Stimulated activated CD4-positive, alpha-beta T cell treated with anti-CD3 and anti-CD28 coated beads, Interleukin-4, amount 100 ng/mL, for 4 hours (primary cell): Measurements from ENCODE around the gene ZNF484.
"Not testable (repeated sequence)": the region's sequence is repeated elsewhere in the genome, so short reads cannot be mapped to it uniquely, and the experiment has no call there.

Experiments used
- DNase-seq, 2 experiments: peaks; one replicate each; pipeline ENCODE4 v3.0.0-alpha.2; 2020

The ZNF484 gene

GRCh38 chr9:92857236-92857635, 20.6 kb downstream of the ZNF484 start:
- no peak for DNase-seq

GRCh38 chr9:92853716-92854115, 24.1 kb downstream of the ZNF484 start:
- no peak for DNase-seq

- DNase-seq: no peak
These were observed 26.9 kb downstream of the ZNF484 start for GRCh38 chr9:92850898-92851297.

- DNase-seq: not testable (repeated sequence)
These were observed 29.1 kb downstream of the ZNF484 start for GRCh38 chr9:92848740-92849139.

DNA sequence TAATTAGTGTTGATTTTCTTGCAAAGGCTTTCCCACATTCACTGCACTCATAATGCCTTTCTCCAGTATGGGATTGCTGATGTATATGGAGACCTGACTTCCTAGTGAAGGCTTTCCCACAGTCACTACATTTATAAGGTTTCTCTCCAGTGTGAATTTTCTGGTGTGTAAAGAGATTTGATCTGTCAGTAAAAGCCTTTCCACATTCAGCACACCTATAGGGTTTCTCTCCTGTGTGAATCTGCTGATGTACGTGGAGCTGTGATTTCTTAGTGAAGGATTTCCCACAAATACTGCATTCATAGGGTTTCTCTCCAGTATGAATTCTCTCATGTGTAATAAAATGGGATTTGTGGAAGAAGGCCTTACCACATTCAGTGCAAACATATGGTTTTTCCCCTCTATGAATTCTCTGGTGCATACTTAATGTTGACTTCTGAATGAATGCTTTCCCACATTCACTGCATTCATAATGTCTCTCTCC, 31.1 kb downstream of the ZNF484 start:
- no peak for DNase-seq

GRCh38 chr9:92838411-92838810, 39.4 kb downstream of the ZNF484 start:
- DNase-seq: not testable (repeated sequence)

DNA sequence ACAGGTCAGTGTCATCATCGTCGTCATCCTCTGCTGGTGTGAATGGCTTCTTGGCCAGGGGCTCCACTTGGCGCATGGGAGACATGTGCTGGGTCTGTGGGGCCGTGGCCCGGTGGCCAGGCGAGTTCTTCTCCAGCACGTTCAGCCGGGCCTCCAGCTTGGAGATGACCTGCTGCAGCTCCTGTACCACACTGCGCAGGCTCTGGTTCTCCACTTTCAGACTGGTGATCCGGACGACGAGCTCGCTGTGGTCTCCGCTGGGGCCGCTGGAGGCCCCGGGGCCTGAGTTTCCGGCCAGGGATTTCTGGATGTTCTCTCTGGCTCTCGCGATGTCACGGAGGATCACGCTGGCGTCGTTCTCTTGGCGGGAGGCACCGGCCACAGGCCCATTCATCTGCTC, 40.6 kb downstream of the ZNF484 start:
- no peak for DNase-seq

DNA sequence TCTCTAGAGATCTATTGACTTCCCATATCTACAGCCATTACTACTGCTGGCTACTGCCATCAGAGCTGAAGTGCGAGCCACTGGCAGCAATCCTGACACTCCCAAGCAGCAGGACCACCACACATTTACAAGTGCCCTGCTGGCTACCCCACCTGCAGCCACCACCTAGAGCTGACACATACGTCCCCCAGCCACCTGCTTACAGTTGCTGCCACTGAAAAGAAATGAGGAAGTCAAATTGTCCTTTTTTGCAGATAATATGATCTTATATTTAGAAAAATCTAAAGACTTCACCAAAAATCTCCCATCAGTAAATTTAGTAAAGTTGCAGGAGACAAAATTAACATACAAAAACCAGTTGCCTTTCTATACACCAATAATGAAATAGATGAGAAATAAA, 48.4 kb downstream of the ZNF484 start:
- DNase-seq: no peak

GRCh38 chr9:92825065-92825464, 52.8 kb downstream of the ZNF484 start:
- DNase-seq: not testable (repeated sequence)

DNA sequence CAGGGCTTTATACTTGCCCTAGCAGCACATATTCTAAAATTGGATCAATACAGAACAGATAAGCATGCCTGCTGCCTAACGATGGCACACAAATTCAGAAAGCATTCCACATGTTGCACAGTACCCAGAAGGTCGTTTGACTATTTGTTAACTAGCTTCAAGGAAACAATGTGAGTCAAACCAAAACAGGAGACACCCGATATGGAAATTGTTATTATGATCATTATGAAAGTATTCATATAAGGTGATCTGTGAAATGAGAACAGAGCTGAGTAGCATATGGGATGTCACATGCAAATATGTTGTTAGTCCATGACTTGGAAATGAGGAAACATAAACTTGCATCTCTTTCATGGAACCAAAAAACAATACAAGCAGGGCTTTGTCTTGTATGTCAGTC, 56.9 kb downstream of the ZNF484 start:
- DNase-seq: no peak

- DNase-seq: not testable (repeated sequence)
These were observed 57.9 kb downstream of the ZNF484 start for GRCh38 chr9:92819898-92820297.

GRCh38 chr9:92809629-92810326, 68.1 kb downstream of the ZNF484 start:
- DNase-seq: not testable (repeated sequence)

DNA sequence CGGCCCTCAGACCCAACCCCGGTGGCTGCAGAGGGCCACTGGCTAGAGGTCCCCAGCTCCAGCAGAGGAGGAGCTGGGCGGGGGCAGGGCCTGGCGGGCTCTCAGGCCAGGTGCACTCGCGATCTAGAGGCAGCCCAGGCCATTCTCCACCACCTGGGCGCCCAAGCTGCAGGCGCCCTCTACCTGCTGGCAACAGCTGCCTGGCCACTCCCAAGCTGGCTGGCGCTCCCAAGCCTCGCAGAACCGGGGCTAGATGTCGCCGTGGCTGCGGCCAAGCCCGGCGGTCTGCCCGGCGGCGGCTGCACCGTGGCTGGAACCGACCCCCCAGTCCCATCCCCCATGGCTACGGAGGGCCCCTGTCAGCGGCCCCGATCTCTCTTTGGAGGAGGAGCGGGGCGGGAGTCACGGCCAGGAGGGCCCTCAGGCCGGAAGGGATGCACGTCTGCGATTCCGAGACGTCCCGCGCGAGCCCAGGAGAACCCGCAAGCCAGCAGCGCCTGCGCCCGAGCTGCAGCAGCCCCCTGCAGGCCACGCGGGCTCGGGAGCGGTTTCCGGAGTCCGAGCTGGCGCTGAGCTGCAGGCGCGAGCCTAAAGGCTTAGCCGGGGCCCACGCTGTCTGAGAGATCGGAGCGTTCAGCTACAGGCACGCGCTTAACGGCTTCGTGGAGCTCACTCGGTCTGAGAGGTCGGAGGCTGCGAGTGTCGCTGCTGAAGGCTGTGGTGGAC, 68.9 kb downstream of the ZNF484 start:
- peak; percentile 30 to 44 for DNase-seq

- peak; percentile 11 to 28 for DNase-seq
These were observed 69.8 kb downstream of the ZNF484 start for GRCh38 chr9:92807757-92808725.

- no peak for DNase-seq
These were observed 70.6 kb downstream of the ZNF484 start for GRCh38 chr9:92807031-92807756.

GRCh38 chr9:92804727-92805126, 73.1 kb downstream of the ZNF484 start:
- no peak for DNase-seq

GRCh38 chr9:92798358-92798757, 79.5 kb downstream of the ZNF484 start:
- no peak for DNase-seq

- not testable (repeated sequence) for DNase-seq
These were observed 81.5 kb downstream of the ZNF484 start for GRCh38 chr9:92796337-92796804.

DNA sequence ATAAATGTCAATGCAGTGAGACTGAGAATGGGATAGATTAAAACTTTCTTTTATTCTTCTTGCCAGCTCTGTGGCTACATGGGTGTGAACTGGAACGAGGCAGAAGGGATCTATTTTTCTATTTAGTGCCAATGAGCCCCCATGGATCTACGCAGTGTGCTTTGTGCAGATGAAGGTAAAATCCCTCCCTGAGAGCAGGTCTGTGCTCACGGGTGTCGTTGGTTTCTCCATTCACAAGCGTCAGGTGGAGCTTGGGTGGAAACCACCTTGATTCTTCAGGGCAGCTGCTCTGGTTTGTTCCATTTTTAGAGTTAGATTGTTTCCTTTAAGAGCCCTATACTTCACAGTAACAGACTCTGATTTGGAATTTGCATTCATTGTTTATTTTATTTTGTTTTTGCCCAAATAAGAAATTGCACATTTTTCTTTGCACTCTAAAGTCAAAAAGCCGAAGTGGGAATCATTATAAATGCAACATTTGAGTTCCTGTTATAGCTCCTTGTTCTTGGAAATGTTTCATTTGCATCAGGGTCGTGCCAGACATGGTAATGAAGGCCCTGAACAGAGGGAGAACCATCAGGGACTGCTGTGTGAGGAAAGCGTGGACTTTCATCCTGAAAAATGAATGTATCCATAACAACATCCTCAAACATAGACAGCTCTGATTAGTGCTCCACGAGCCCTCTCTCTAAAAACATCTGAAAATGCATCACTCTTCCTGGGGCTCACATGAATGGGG, 82.1 kb downstream of the ZNF484 start:
- no peak for DNase-seq
